ENCODE results near the gene RNF141.
A peak's percentile ranks its signal among the peaks of the same experiment; 100 is the strongest.

RNF141 gene

GRCh38 chr11:10575346-10576034, 34.5 kb upstream of the RNF141 start:
- no peak for TF ChIP-seq CTCF (IDR thresholded peaks at IDR 0.05)
- intact Hi-C loops (cut with DNase I; ENCODE audit: low total_unique reads) = no loop called here
- no peak for DNase-seq
- Histone ChIP-seq H3K27me3 (no peaks in the 10 kb centered on the region), H3K27ac (peak overlapping the region in 1 of 2 donors; percentile 6), H3K9me3 (no peaks in the 10 kb centered on the region), H3K4me3 (no peak overlapping the region), H3K36me3 (peaks cover 62 to 71% (median 69%) of the 10 kb centered on the region in 3 donors), H3K4me1 (peaks cover 0 to 26% (median 12%) of the 10 kb centered on the region in 4 donors)

GRCh38 chr11:10573556-10573955, 32.6 kb upstream of the RNF141 start:
- intact Hi-C loops (cut with DNase I; ENCODE audit: low total_unique reads) = no loop called here
- Histone ChIP-seq H3K4me1 (peaks cover 0 to 44% (median 14%) of the 10 kb centered on the region in 4 donors), H3K27me3 (no peaks in the 10 kb centered on the region), H3K27ac (peak overlapping the region; percentile 31 to 47), H3K36me3 (peaks cover 43 to 51% (median 49%) of the 10 kb centered on the region in 3 donors), H3K4me3 (no peak overlapping the region), H3K9me3 (no peaks in the 10 kb centered on the region)
- TF ChIP-seq CTCF (IDR thresholded peaks at IDR 0.05) = no peak
- DNase-seq = no peak

- Histone ChIP-seq H3K4me1 (peaks cover 0 to 49% (median 14%) of the 10 kb centered on the region in 4 donors), H3K4me3 (no peak overlapping the region), H3K9me3 (no peaks in the 10 kb centered on the region), H3K36me3 (peaks cover 38 to 46% (median 44%) of the 10 kb centered on the region in 3 donors), H3K27ac (peak overlapping the region; percentile 31 to 47), H3K27me3 (no peaks in the 10 kb centered on the region)
- intact Hi-C loops (cut with DNase I; ENCODE audit: low total_unique reads) = no loop called here
- TF ChIP-seq CTCF (IDR thresholded peaks at IDR 0.05) = no peak
- no peak for DNase-seq
Observed at GRCh38 chr11:10573028-10573427, 32.0 kb upstream of the RNF141 start.

- Histone ChIP-seq H3K27ac (peak overlapping the region; percentile 31 to 47), H3K4me3 (no peak overlapping the region), H3K36me3 (peaks cover 33 to 41% (median 39%) of the 10 kb centered on the region in 3 donors), H3K4me1 (peaks cover 0 to 49% (median 14%) of the 10 kb centered on the region in 4 donors), H3K27me3 (no peaks in the 10 kb centered on the region), H3K9me3 (no peaks in the 10 kb centered on the region)
- TF ChIP-seq CTCF (IDR thresholded peaks at IDR 0.05) = no peak
- no peak for DNase-seq
- intact Hi-C loops (cut with DNase I; ENCODE audit: low total_unique reads) = no loop called here
Observed at GRCh38 chr11:10572533-10572932, 31.5 kb upstream of the RNF141 start.

DNA sequence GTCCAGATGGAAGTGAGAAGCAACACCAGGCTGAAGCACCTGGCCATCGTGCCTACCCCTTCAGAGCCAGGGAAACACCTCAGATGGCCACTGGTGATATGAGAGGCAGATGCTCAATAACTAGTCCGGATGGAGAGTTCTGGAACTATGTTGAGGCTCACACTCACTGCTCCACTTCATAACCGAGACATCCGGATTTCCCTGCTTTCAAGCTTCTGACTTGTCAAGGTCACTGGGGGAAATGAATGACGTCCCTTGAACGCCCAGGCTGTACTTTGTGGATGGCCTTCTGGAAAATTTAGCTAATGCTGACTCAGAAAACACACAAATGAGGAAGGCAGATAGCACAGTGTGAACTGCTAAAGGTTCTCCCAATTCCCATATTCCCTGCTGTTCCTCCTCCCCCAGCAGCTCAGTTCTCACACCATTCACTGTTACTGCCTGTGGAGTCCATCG, 27.5 kb upstream of the RNF141 start, which contains the start of gene LYVE1:
Gene LYVE1, minus strand, starts transcription at position 180 of the 456 bp plus-strand sequence. Its CDS starts 133 bp downstream, at position 47.
- peak; percentile 59 to 77 for DNase-seq
- peaks cover 0 to 38% (median 13%) of the 10 kb centered on the region in 4 donors for H3K4me1 ChIP-seq
- H3K27me3 ChIP-seq = no peaks in the 10 kb centered on the region
- intact Hi-C loops (cut with DNase I; ENCODE audit: low total_unique reads) = loop anchor here (2.0 to 10.0 kb wide), 3 partner anchors 70 to 166 kb away; no protein-coding TSS in a partner anchor
- H3K4me3 ChIP-seq = peak within 1 kb of the TSS in 1 of 2 donors; percentile 13
- no peaks in the 10 kb centered on the region for H3K9me3 ChIP-seq
- peak within 1 kb of the TSS; percentile 31 to 42 for H3K27ac ChIP-seq
- H3K36me3 ChIP-seq = peaks cover 0 to 2% (median 1%) of the 10 kb centered on the region in 3 donors
- no peak for TF ChIP-seq CTCF (IDR thresholded peaks at IDR 0.05)

Measured in tibial artery (tissue), 4 donors.